Subcutaneous abdominal adipose tissue (tissue), 5 donors: ENCODE results near the gene GHRL.

Experiments used
- H3K27ac ChIP-seq: one replicate; pipeline ENCODE4 v1.7.0; 2013; ENCODE audit warnings: low read depth, mild to moderate bottlenecking, inconsistent platforms, low read length, moderate library complexity
- H3K27me3 ChIP-seq, 5 donors: one replicate each; pipeline ENCODE4 v1.7.0; 2013; ENCODE audit warnings: low read length in 5 of 5, inconsistent platforms in 1 of 5; ENCODE audit not compliant: control insufficient read depth in 5 of 5, insufficient read depth in 4 of 5
- H3K36me3 ChIP-seq, 5 donors: one replicate each; pipeline ENCODE4 v1.7.0; 2013; ENCODE audit warnings: low read length in 5 of 5; ENCODE audit not compliant: control insufficient read depth in 5 of 5, insufficient read depth in 5 of 5
- H3K4me1 ChIP-seq, 5 donors: one replicate each; pipeline ENCODE4 v1.7.0; 2013; ENCODE audit warnings: low read length in 5 of 5, mild to moderate bottlenecking in 3 of 5, moderate library complexity in 1 of 5; ENCODE audit not compliant: control insufficient read depth in 5 of 5, insufficient read depth in 5 of 5
- H3K4me3 ChIP-seq, 5 donors: one replicate each; pipeline ENCODE4 v1.7.0; 2013; ENCODE audit warnings: low read length in 5 of 5, low read depth in 1 of 5
- H3K9ac ChIP-seq, 5 donors: one replicate each; pipeline ENCODE4 v1.7.0; 2013; ENCODE audit warnings: low read length in 5 of 5, mild to moderate bottlenecking in 4 of 5, moderate library complexity in 3 of 5
- H3K9me3 ChIP-seq, 5 donors: one replicate each; pipeline ENCODE4 v1.7.0; 2013; ENCODE audit warnings: low read length in 5 of 5; ENCODE audit not compliant: control insufficient read depth in 5 of 5
- donor health status: healthy.
- donor health status: healthy.
- donor health status: healthy.
- donor health status: healthy.
- donor health status: healthy.

The GHRL gene

DNA sequence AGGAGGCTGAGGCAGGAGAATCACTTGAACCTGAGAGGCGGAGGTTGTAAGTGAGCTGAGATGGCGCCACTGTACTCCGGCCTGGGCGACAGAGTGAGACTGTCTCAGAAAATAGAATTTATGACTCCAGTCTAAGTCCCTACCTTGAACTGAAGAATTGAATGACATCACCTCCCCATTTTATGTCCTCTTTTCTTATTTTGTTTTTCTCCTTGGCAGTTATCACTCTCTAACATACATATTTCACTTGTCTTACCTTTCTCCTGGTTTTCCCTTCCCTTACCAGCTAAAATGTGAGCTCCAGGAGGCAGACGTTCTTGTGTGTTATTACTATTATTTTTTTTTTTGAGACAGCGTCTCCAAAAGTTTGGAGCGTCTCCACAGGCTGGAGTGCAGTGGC is 36.9 kb downstream of the GHRL start:
- Histone ChIP-seq H3K4me1 (peaks cover 0 to 9% (median 5%) of the 10 kb centered on the region in 5 donors), H3K9ac (peak overlapping the region in 1 of 5 donors; percentile 35), H3K27me3 (no peaks in the 10 kb centered on the region), H3K9me3 (no peaks in the 10 kb centered on the region), H3K36me3 (peaks cover 12 to 59% (median 44%) of the 10 kb centered on the region in 5 donors), H3K27ac (no peak overlapping the region), H3K4me3 (no peak overlapping the region)

DNA sequence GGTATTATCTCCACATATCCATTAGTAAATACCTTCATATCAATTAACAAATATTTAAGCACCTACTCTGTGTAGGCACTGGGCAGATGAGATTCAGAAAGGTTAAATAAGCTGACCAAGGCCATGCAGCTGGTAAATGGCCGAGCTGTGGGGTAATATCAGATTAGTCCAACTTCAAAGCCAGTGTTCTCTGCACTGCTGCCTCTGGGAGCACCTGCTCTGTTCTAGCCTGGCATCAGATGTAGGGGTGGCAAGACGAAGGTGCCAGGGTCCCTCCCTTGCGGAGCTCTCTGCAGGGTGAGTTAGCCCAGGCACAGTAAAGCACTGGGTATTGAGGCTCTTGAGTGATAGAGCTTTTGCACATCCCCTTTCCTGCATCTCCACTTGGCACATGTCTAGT is 39.0 kb downstream of the GHRL start:
- H3K9ac ChIP-seq = no peak overlapping the region
- no peaks in the 10 kb centered on the region for H3K9me3 ChIP-seq
- peaks cover 10 to 30% (median 26%) of the 10 kb centered on the region in 5 donors for H3K4me1 ChIP-seq
- peaks cover 8 to 42% (median 31%) of the 10 kb centered on the region in 5 donors for H3K36me3 ChIP-seq
- no peaks in the 10 kb centered on the region for H3K27me3 ChIP-seq
- no peak overlapping the region for H3K27ac ChIP-seq
- H3K4me3 ChIP-seq = no peak overlapping the region

DNA sequence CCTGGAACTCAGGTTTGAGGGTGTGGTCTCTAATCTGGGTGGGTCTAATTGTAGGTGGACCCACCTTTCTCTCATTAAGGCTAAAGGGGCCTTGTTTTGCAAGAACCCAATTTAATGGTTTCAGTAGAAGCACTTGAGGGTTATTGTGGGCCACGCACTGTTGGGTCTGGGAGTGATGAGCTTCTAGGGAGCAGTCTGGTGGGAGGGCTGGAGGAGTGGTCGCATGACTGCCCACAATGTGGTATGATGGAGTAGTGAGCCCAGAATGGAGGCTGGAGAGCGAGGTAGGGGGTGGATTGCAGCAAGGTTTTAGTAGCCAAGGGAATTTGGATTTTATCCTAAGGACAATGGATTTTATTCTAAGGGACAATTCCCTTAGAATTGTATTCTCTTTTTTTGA is 41.7 kb downstream of the GHRL start:
- H3K9ac ChIP-seq = no peak overlapping the region
- H3K4me3 ChIP-seq = no peak overlapping the region

DNA sequence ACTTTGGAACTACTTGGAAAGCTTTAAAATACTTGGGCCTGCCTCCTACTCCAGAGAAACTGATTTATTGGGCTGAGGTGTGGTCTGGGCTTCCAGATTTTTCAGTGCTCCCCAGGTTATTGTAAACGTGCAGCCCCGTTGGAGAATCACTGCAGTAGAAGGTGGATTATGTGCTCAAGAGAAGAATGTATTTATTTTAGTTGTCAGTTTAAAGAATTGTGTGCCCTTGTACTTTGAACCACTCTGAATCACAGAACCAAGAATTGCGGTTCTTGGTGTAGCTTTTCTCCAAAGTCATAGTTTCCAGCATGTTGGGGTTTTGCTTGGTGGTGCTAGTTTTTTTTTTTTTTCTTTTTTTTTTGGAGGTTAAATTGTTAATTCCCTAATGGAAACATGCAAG is 42.9 kb downstream of the GHRL start:
- peaks cover 8 to 26% (median 16%) of the 10 kb centered on the region in 5 donors for H3K36me3 ChIP-seq
- H3K27me3 ChIP-seq = no peaks in the 10 kb centered on the region
- peaks cover 0 to 12% (median 8%) of the 10 kb centered on the region in 5 donors for H3K9me3 ChIP-seq
- H3K4me1 ChIP-seq = peaks cover 10 to 38% (median 35%) of the 10 kb centered on the region in 5 donors
- peak overlapping the region; percentile 41 for H3K27ac ChIP-seq
- peak overlapping the region; percentile 75 to 94 (median 88) for H3K4me3 ChIP-seq
- peak overlapping the region; percentile 73 to 96 (median 89) for H3K9ac ChIP-seq

More for the DNA sequence above, 41.7 kb downstream of the GHRL start:
- Histone ChIP-seq H3K9me3 (peaks cover 0 to 3% (median 0%) of the 10 kb centered on the region in 5 donors), H3K27ac (no peak overlapping the region), H3K36me3 (peaks cover 8 to 30% (median 24%) of the 10 kb centered on the region in 5 donors), H3K27me3 (no peaks in the 10 kb centered on the region), H3K4me1 (peaks cover 10 to 38% (median 35%) of the 10 kb centered on the region in 5 donors)

DNA sequence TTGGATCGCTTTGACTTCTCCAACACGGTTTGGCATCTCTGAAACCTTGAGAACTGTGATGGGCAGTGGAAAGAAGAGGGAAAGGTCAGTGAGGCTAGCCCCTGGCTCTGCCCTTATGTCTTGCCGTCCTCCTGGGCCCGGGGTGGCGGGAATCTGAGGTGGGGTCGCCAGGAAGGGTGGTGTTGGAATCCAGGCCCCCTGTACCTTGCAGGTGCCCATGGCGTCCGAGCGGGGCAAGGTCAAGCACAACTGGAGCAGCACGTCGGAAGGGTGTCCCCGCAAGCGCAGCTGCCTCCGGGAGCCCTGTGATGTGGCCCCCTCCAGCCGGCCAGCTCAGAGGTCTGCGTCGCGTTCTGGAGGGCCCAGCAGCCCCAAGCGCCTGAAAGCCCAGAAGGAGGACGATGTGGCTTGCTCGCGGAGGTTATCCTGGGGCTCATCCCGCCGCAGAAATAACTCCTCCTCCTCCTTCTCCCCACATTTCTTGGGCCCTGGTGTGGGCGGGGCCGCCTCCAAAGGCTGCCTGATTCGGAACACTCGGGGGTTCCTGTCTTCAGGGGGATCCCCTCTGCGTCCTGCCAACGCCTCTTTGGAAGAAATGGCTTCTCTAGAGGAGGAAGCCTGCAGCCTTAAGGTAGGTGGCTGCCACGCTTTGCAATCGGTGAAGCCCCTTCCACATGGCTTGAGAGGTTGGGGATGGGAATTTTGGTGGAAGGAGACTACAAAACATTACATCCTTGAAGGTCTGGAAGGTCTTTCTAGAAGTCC is 43.6 kb downstream of the GHRL start:
- Histone ChIP-seq H3K4me3 (peak overlapping the region; percentile 80 to 94 (median 88)), H3K4me1 (peaks cover 10 to 35% (median 34%) of the 10 kb centered on the region in 5 donors), H3K36me3 (peaks cover 8 to 21% (median 10%) of the 10 kb centered on the region in 5 donors), H3K9me3 (peaks cover 0 to 12% (median 10%) of the 10 kb centered on the region in 5 donors), H3K27ac (peak overlapping the region; percentile 72), H3K27me3 (no peaks in the 10 kb centered on the region), H3K9ac (peak overlapping the region; percentile 74 to 96 (median 93))

DNA sequence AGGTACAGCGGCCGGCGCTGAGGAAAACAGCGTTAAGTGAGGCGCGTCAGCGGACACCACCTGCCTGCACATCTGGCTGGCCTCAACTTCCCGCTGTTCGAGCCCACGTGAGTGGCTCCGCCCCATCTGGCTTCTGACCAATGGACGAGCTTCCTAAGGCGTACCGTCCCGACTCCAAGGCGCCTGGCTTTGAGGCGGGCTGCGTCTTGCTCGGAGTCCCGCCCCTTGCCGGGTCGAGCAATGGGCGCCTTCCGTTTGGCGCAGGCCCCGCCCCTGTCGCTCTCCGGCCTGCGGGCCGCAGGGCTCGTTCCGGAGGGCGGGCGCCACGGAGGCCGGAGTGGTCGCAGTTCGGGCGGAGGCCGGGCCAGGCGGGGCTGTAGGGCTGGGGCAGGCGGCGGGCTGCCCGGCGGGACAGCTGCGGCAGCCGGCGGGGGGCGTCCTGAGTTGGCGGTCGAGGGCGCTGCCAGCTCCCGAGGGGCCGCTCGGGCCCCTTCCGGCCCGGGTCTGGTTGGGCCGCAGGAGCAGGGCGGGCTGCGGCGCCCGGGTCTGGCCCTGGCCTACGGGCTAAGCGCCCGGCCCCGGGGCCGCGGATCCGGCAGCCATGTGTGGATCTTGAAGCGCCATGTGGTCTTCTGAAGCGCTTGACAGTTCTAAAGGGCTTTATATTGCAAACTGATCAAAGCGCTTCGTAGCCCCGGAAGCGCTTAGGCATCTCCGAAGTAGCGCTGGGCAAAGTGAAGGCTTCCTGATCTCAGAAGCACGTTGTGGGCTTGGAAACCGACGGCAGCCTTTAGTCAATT is 44.4 kb downstream of the GHRL start, which contains the start of gene TATDN2:
TSS of gene TATDN2 (plus strand) at position 276 of the 800 bp plus-strand sequence. CDS start 742 bp downstream, outside the sequence.
- Histone ChIP-seq H3K4me3 (peak within 1 kb of the TSS; percentile 80 to 94 (median 88)), H3K36me3 (peaks cover 4 to 15% (median 7%) of the 10 kb centered on the region in 5 donors), H3K9me3 (peaks cover 0 to 12% (median 10%) of the 10 kb centered on the region in 5 donors), H3K27me3 (no peaks in the 10 kb centered on the region), H3K27ac (peak within 1 kb of the TSS; percentile 72), H3K4me1 (peaks cover 10 to 35% (median 34%) of the 10 kb centered on the region in 5 donors), H3K9ac (peak within 1 kb of the TSS; percentile 74 to 96 (median 93))

DNA sequence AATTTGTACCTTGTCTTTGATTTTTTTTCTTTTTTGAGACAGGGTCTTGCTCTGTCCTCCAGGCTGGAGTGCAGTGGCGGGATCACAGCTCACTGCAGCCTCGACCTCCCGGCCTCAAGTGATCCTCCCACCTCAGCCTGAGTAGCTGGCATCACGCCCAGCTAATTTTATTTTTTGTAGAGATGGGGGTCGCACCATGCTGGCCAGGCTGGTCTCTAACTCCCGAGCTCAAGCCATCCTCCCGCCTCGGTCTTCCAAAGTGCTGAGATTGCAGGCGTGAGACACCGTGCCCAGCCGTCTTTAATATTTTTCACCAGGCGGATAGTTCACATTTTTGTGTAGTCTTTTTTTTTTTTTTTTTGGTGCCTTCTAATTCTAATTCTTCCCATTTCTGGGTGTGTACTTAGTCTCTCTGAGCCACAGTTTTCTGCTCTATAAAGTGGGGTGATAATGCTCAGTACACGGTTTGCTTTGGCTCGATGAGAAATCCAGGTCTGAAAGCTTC is 45.0 kb downstream of the GHRL start:
- H3K36me3 ChIP-seq = peaks cover 0 to 10% (median 6%) of the 10 kb centered on the region in 5 donors
- peak overlapping the region; percentile 66 to 94 (median 88) for H3K4me3 ChIP-seq
- H3K27ac ChIP-seq = peak overlapping the region; percentile 72
- peaks cover 10 to 39% (median 34%) of the 10 kb centered on the region in 5 donors for H3K4me1 ChIP-seq
- peaks cover 0 to 12% (median 10%) of the 10 kb centered on the region in 5 donors for H3K9me3 ChIP-seq
- peak overlapping the region in 4 of 5 donors; percentile 26 to 96 (median 54) for H3K9ac ChIP-seq
- no peaks in the 10 kb centered on the region for H3K27me3 ChIP-seq

DNA sequence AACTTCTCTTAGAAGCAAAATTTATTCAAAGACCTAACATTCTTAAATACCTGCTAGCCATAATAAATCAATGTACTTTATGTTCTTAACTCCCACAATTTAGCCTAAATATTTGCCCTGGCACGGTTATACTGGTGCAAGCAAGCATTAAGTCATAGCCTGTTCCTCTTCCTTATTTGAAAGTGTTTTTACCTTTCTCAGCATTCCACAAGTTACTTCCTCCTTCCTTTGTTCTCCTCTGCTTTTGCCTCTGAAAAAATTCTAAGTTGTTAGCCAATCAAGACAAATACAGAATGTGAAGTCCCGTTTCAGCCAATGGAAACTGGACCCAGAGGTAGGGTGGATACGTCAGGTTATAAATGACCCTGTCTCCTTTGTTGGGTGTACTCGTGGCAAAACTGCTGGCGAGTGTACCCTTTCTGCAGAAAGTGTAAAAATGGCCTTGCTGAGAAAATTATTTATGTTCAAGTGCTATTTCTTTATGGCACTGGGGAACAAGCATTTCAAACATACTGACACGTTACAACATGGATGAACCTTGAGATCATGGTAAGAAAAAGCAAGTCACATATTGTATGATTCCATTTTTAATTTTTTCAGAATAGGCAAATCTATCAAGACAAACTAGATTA is 47.5 kb downstream of the GHRL start:
- Histone ChIP-seq H3K4me1 (peaks cover 7 to 36% (median 25%) of the 10 kb centered on the region in 5 donors), H3K36me3 (peaks cover 0 to 9% (median 7%) of the 10 kb centered on the region in 5 donors), H3K9ac (no peak overlapping the region), H3K4me3 (no peak overlapping the region), H3K27me3 (no peaks in the 10 kb centered on the region), H3K27ac (no peak overlapping the region), H3K9me3 (peaks cover 0 to 12% (median 10%) of the 10 kb centered on the region in 5 donors)

DNA sequence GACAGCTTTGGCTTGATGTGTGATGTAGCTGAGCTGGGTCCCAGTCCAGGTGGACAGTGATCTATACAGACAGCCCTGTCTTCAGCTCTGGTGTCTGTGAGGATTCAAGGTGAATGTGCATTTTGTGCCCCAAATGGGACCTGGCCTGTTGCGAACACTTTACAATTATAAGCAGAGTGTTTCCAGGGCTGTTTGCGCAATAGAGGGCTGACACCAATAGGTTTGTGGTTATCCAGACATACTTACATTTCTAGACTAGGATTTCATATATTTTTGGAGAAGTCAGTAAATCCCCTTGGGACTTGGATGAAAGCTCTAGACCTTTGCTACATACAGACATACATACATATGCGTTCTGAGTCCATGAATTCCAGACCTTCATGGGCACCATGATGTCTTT is 48.7 kb downstream of the GHRL start:
- no peak overlapping the region for H3K4me3 ChIP-seq
- peaks cover 0 to 24% (median 14%) of the 10 kb centered on the region in 5 donors for H3K4me1 ChIP-seq
- no peak overlapping the region for H3K9ac ChIP-seq
- H3K36me3 ChIP-seq = peaks cover 0 to 12% (median 10%) of the 10 kb centered on the region in 5 donors
- no peaks in the 10 kb centered on the region for H3K27me3 ChIP-seq
- peaks cover 0 to 12% (median 10%) of the 10 kb centered on the region in 5 donors for H3K9me3 ChIP-seq
- H3K27ac ChIP-seq = no peak overlapping the region
